Type B pancreatic cell (in vitro differentiated cells): Measurements from ENCODE around the gene CNTNAP2. TPM values are rescaled to one million over a fixed set of nuclear protein-coding genes. Genes with fewer than 3 reads are reported as not detected.
"Not testable (repeated sequence)": the region's sequence is repeated elsewhere in the genome, so short reads cannot be mapped to it uniquely, and the experiment has no call there.

Experiments used
- DNase-seq: peaks from one replicate; pipeline ENCODE4 v3.0.0; 2021; ENCODE audit warnings: mixed read lengths; ENCODE audit not compliant: unreplicated experiment; ENCODE audit errors: extremely low spot score
- H3K27ac Mint-ChIP-seq: 2 replicates; pipeline ENCODE4 v1.8.0; 2021; ENCODE audit warnings: mild to moderate bottlenecking, mixed read lengths
- H3K27me3 Mint-ChIP-seq: 2 replicates; pipeline ENCODE4 v1.8.0; 2021; ENCODE audit warnings: mixed read lengths
- H3K36me3 Mint-ChIP-seq: 2 replicates; pipeline ENCODE4 v1.8.0; 2021; ENCODE audit warnings: mixed read lengths
- H3K4me1 Mint-ChIP-seq: one replicate; pipeline ENCODE4 v1.8.0; 2021; ENCODE audit warnings: mixed read lengths; ENCODE audit not compliant: unreplicated experiment
- H3K4me3 Mint-ChIP-seq: 2 replicates; pipeline ENCODE4 v1.8.0; 2021; ENCODE audit warnings: mild to moderate bottlenecking, mixed read lengths
- H3K9me3 Mint-ChIP-seq: 2 replicates; pipeline ENCODE4 v1.8.0; 2021; ENCODE audit warnings: mixed read lengths
- total RNA-seq: library from RNA; stranded (reverse); gene quantifications from 2 replicates; pipeline ENCODE4 v1.2.1, GENCODE V29; 2021; ENCODE audit warnings: low replicate concordance
- TF ChIP-seq, protein P1 (sequence below): fragments of 200-600 bp; sonication (generic); conservative IDR thresholded peaks from 2 replicates; pipeline ENCODE4 v1.5.0; 2021; ENCODE audit warnings: antibody characterized with exemption, mild to moderate bottlenecking

CNTNAP2 gene
- total RNA-seq, 1 donor from 2014 or later = 26.8 TPM

DNA sequence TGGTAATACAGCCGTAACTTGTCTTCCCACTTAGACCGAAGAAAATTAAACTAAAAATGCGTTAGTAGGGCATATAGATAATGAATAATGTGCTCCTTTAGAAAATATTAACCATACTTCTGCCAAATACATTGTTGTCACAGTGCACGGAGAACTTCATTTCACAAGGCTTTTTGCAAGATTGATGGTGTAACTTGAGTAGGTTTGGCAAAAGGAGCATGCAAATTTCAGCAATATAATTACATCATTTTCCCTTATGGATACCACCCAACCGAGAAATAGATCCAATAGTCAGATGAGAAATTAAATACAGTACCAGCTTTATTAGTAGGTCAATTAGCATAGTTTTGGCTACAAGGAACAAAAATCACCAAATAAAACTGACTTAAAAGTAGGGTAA lies 1681.4 kb downstream of the CNTNAP2 start:
- H3K4me1 Mint-ChIP-seq = no peaks in the 10 kb centered on the region
- H3K36me3 Mint-ChIP-seq = no peaks in the 10 kb centered on the region
- H3K4me3 Mint-ChIP-seq = no peak overlapping the region
- H3K27ac Mint-ChIP-seq = no peak overlapping the region
- TF ChIP-seq, protein P1, sequence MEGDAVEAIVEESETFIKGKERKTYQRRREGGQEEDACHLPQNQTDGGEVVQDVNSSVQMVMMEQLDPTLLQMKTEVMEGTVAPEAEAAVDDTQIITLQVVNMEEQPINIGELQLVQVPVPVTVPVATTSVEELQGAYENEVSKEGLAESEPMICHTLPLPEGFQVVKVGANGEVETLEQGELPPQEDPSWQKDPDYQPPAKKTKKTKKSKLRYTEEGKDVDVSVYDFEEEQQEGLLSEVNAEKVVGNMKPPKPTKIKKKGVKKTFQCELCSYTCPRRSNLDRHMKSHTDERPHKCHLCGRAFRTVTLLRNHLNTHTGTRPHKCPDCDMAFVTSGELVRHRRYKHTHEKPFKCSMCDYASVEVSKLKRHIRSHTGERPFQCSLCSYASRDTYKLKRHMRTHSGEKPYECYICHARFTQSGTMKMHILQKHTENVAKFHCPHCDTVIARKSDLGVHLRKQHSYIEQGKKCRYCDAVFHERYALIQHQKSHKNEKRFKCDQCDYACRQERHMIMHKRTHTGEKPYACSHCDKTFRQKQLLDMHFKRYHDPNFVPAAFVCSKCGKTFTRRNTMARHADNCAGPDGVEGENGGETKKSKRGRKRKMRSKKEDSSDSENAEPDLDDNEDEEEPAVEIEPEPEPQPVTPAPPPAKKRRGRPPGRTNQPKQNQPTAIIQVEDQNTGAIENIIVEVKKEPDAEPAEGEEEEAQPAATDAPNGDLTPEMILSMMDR = no peak
- no peaks in the 10 kb centered on the region for H3K9me3 Mint-ChIP-seq
- no peak for DNase-seq
- no peaks in the 10 kb centered on the region for H3K27me3 Mint-ChIP-seq

DNA sequence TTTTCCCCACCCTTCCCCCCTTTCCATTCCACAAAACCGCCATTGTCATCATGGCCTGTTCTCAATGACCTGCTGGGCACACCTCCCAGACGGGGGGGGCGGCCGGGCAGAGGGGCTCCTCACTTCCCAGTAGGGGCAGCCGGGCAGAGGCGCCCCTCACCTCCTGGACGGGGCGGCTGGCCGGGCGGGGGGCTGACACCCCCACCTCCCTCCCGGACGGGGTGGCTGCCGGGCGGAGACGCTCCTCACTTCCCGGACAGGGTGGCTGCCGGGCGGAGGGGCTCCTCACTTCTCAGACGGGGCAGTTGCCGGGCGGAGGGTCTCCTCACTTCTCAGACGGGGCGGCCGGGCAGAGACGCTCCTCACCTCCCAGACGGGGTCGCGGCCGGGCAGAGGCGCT lies 1685.2 kb downstream of the CNTNAP2 start:
- DNase-seq, H3K27me3 Mint-ChIP-seq, H3K9me3 Mint-ChIP-seq, H3K4me3 Mint-ChIP-seq, H3K36me3 Mint-ChIP-seq, H3K4me1 Mint-ChIP-seq, H3K27ac Mint-ChIP-seq: not testable (repeated sequence)

DNA sequence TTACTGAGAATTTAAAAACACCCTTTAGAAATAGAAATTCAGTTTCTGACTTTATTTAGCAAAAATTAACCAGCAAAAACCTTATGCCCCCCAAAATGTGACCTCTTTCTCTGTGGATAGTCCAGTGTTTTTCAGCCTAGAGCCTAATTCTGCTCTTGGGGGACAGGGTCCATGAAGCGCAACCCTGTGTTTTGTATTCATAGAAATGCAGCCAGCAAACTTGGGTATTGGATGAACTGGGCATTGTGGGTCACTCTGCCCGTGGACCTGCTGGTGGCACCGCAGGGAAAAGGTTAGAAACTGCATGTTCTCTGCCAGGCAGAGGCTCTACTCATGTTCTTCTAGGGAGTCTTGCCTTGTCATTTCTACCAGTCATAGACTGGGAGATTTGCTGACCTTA lies 1686.5 kb downstream of the CNTNAP2 start:
- no peak overlapping the region for H3K27ac Mint-ChIP-seq

DNA sequence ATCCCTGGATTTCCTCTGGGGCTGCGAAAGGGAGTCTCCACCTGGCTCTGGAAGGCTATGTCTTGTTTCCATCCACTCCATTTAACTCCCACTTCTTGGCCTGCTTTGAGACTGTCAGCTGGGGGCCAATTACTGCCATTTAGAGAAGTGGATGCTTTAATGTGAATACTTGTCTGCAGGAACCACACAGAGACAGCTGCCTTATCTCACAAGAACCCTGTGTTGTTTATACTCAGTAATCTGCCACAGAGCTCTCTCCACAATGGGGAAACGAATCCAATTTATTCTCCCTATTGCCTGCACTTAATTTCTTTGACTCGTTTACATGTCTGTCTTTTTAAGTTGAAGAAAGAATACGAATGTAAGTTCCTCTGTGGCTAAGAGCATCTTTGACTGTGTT lies 1687.0 kb downstream of the CNTNAP2 start:
- Mint-ChIP-seq H3K4me1 (peaks cover 4% of the 10 kb centered on the region), H3K27me3 (no peaks in the 10 kb centered on the region), H3K27ac (no peak overlapping the region), H3K36me3 (no peaks in the 10 kb centered on the region), H3K4me3 (no peak overlapping the region), H3K9me3 (no peaks in the 10 kb centered on the region)
- TF ChIP-seq, protein P1 = no peak
- no peak for DNase-seq

More for the DNA sequence above, 1686.5 kb downstream of the CNTNAP2 start:
- Mint-ChIP-seq H3K4me1 (peaks cover 4% of the 10 kb centered on the region), H3K9me3 (no peaks in the 10 kb centered on the region), H3K27me3 (no peaks in the 10 kb centered on the region), H3K36me3 (no peaks in the 10 kb centered on the region), H3K4me3 (no peak overlapping the region)
- no peak for DNase-seq
- TF ChIP-seq, protein P1 = no peak

DNA sequence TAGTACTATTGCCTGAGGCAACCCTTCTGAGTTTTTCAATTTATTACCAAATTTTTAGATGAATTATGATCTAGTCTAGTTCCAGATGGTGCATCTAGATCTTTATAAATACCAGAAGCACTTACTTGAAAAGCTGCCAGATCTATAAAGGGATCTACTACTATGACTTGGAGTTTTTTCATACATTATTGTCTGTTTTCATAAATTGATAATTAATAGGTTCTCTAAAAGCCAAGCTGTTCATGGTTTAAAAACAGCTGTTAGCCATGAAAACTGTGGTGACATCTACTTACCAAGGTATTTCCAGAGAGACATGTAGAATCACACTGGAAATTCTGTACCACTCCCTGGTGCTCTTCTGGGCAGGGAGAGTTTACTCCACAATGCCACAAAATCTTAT lies 1687.4 kb downstream of the CNTNAP2 start:
- TF ChIP-seq, protein P1 = no peak
- H3K27me3 Mint-ChIP-seq = no peaks in the 10 kb centered on the region
- H3K9me3 Mint-ChIP-seq = no peaks in the 10 kb centered on the region
- H3K27ac Mint-ChIP-seq = no peak overlapping the region
- H3K4me1 Mint-ChIP-seq = peaks cover 4% of the 10 kb centered on the region
- H3K4me3 Mint-ChIP-seq = no peak overlapping the region
- DNase-seq = no peak
- H3K36me3 Mint-ChIP-seq = no peaks in the 10 kb centered on the region

DNA sequence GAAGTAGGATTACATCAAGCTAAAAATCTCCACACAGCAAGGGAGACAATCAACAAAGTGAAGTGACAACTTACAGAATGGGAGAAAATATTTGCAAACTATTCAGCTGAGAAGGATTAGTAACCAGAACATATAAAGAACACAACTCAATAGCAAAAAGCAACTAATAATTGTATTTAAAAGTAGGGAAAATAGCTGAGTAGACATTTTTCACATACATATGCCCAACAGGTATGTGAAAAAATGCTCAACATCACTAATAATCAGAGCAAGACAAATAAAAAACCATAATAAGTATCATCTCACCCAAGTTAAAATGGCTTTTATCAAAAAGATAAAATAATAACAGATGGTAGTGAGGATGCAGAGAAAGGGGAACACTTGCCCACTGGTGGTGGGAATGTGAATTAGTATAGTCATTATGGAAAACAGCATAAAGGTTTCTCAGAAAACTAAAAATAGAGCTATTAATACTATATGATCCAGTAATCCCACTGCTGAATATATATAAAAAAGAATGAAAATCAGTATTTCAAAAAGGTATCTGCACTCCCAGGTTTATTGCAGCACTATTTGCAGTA lies 1689.5 kb downstream of the CNTNAP2 start:
- Mint-ChIP-seq H3K27me3 (no peaks in the 10 kb centered on the region), H3K4me1 (peaks cover 4% of the 10 kb centered on the region), H3K4me3 (no peak overlapping the region), H3K36me3 (no peaks in the 10 kb centered on the region), H3K9me3 (no peaks in the 10 kb centered on the region), H3K27ac (no peak overlapping the region)
- no peak for DNase-seq
- TF ChIP-seq, protein P1 = peak; percentile 43
